CD8-positive, alpha-beta memory T cell (primary cell): Measurements from ENCODE around the gene MINDY4. TPM values are rescaled to one million over a fixed set of nuclear protein-coding genes. Genes with fewer than 3 reads are reported as not detected.
A peak's percentile ranks its signal among the peaks of the same experiment; 100 is the strongest.

ENCODE experiments used
- CTCF ChIA-PET: fragments of 350-600 bp; sonication (Branson Sonifier 250); formaldehyde crosslinking; loops from one replicate; lab custom pipeline; 2021; ENCODE audit warnings: antibody characterized with exemption; lab: Charles Lee
- POLR2A ChIA-PET: fragments of 350-600 bp; sonication (Branson Sonifier 250); formaldehyde crosslinking; loops from one replicate; lab custom pipeline; 2021; ENCODE audit warnings: antibody characterized with exemption; lab: Charles Lee
- DNase-seq, 5 donors: peaks; one replicate each; pipeline versions ENCODE4 v3.0.0 to v3.0.0-alpha.2; 2020 to 2022; ENCODE audit warnings: mixed read lengths in 1 of 5
- H3K27ac ChIP-seq: one replicate; pipeline ENCODE4 v1.7.0; 2013; ENCODE audit warnings: low read depth, mild to moderate bottlenecking, low read length, moderate library complexity
- H3K27me3 ChIP-seq: 2 replicates; pipeline ENCODE4 v1.7.0; 2013; ENCODE audit warnings: low read length, mild to moderate bottlenecking; ENCODE audit not compliant: insufficient read depth, poor library complexity, severe bottlenecking
- H3K36me3 ChIP-seq: 2 replicates; pipeline ENCODE4 v1.7.0; 2013; ENCODE audit warnings: mild to moderate bottlenecking, low read length, moderate library complexity; ENCODE audit not compliant: insufficient read depth
- H3K4me1 ChIP-seq: 2 replicates; pipeline ENCODE4 v1.7.0; 2013; ENCODE audit warnings: mild to moderate bottlenecking, low read length, moderate library complexity; ENCODE audit not compliant: insufficient read depth
- H3K4me3 ChIP-seq: 2 replicates; pipeline ENCODE4 v1.7.0; 2013; ENCODE audit warnings: mild to moderate bottlenecking, low read length
- H3K9me3 ChIP-seq: 2 replicates; pipeline ENCODE4 v1.7.0; 2013; ENCODE audit warnings: mild to moderate bottlenecking, low read length
- H3K27ac Mint-ChIP-seq, 8 donors: one replicate each; pipeline ENCODE4 v1.8.0; 2020 to 2021; ENCODE audit warnings: mixed read lengths in 8 of 8, mild to moderate bottlenecking in 6 of 8, inconsistent platforms in 3 of 8, moderate library complexity in 3 of 8
- H3K27me3 Mint-ChIP-seq, 2 donors: one replicate each; pipeline ENCODE4 v1.8.0; 2020 to 2021; ENCODE audit warnings: mixed read lengths in 2 of 2, mild to moderate bottlenecking in 1 of 2, moderate library complexity in 1 of 2
- H3K36me3 Mint-ChIP-seq, 3 donors: one replicate each; pipeline ENCODE4 v1.8.0; 2020 to 2021; ENCODE audit warnings: mixed read lengths in 3 of 3, inconsistent platforms in 1 of 3, mild to moderate bottlenecking in 1 of 3
- H3K4me1 Mint-ChIP-seq, 3 donors: one replicate each; pipeline ENCODE4 v1.8.0; 2020 to 2021; ENCODE audit warnings: mixed read lengths in 3 of 3, inconsistent platforms in 1 of 3, mild to moderate bottlenecking in 1 of 3
- H3K4me3 Mint-ChIP-seq, 7 donors: one replicate each; pipeline ENCODE4 v1.8.0; 2020 to 2021; ENCODE audit warnings: mixed read lengths in 7 of 7, mild to moderate bottlenecking in 6 of 7, moderate library complexity in 4 of 7, inconsistent platforms in 2 of 7
- H3K9me3 Mint-ChIP-seq, 5 donors: one replicate each; pipeline ENCODE4 v1.8.0; 2020 to 2022; ENCODE audit warnings: mixed read lengths in 5 of 5, mild to moderate bottlenecking in 3 of 5, moderate library complexity in 2 of 5, inconsistent platforms in 1 of 5
- polyA plus RNA-seq: library from polyadenylated mRNA; unstranded; fragments of 300-500 nt; fragmentation: Illumina TruSeq; gene quantifications from one replicate; pipeline ENCODE4 v1.2.3, GENCODE V29; 2021
- total RNA-seq, 2 experiments: library from RNA; stranded (reverse); gene quantifications; one replicate each; pipeline ENCODE4 v1.2.3, GENCODE V29; 2021

The MINDY4 gene
- total and polyA plus RNA-seq, 3 experiments from 2014 or later: 1.0 to 2.6 (median 2.4) TPM

DNA sequence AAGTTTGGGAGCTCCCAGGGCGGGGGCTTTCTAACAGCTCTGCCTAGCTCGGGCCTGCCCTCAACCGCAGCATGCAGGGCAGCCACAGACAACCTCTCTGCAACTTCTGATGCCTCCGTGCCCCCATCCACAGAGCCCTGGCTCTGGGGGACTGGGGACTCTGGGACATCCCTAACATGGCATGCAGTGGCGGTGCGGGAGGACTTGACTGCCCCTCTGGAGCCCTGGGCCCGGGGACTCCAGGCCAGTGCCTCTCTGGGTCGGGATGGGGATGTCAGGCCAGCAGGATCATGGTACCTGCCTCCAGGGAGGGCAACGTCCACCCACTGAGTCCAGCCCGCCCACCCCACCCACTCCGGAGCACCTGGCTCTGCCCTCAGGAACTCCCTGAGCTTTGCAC is 139.9 kb downstream of the MINDY4 start:
- CTCF ChIA-PET: no interaction called here
- H3K27me3 Mint-ChIP-seq: no peaks in the 10 kb centered on the region

DNA sequence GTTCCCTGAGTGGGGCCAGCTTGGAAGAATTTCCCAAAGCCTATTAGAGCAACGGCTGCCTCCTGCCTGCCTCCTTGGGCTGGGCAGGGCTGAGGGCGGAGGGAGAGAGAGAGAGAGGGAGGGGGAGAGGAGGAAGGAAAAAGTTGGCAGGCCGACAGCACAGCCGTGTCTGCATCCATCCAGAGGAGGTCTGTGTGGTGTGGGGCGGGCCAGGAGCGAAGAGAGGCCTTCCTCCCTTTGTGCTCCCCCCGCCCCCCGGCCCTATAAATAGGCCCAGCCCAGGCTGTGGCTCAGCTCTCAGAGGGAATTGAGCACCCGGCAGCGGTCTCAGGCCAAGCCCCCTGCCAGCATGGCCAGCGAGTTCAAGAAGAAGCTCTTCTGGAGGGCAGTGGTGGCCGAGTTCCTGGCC is 140.3 kb downstream of the MINDY4 start, which contains the start of gene AQP1:
Gene AQP1, plus strand, starts transcription at position 293 of the 409 bp plus-strand sequence. Its CDS starts 57 bp downstream, at position 350.
- no peak for DNase-seq
- no peaks in the 10 kb centered on the region for H3K4me1 ChIP-seq
- H3K27ac ChIP-seq: no peak within 1 kb of the TSS
- H3K4me3 ChIP-seq: no peak within 1 kb of the TSS
- H3K36me3 Mint-ChIP-seq: no peaks in the 10 kb centered on the region
- ChIA-PET POLR2A (no interaction called here), CTCF (no interaction called here)
- H3K4me1 Mint-ChIP-seq: no peaks in the 10 kb centered on the region
- no peaks in the 10 kb centered on the region for H3K9me3 ChIP-seq
- no peaks in the 10 kb centered on the region for H3K36me3 ChIP-seq
- no peaks in the 10 kb centered on the region for H3K27me3 Mint-ChIP-seq
- H3K27me3 ChIP-seq: no peaks in the 10 kb centered on the region
- no peaks in the 10 kb centered on the region for H3K9me3 Mint-ChIP-seq
- H3K4me3 Mint-ChIP-seq: no peak within 1 kb of the TSS
- H3K27ac Mint-ChIP-seq: peak within 1 kb of the TSS in 1 of 8 donors; percentile 19

More for the DNA sequence above, 139.9 kb downstream of the MINDY4 start:
- POLR2A ChIA-PET: no interaction called here
- no peaks in the 10 kb centered on the region for H3K9me3 ChIP-seq
- peak overlapping the region in 1 of 8 donors; percentile 19 for H3K27ac Mint-ChIP-seq
- H3K27ac ChIP-seq: no peak overlapping the region
- no peak overlapping the region for H3K4me3 ChIP-seq
- H3K27me3 ChIP-seq: no peaks in the 10 kb centered on the region
- H3K4me3 Mint-ChIP-seq: no peak overlapping the region
- no peaks in the 10 kb centered on the region for H3K36me3 ChIP-seq
- H3K4me1 ChIP-seq: no peaks in the 10 kb centered on the region
- DNase-seq: no peak
- H3K4me1 Mint-ChIP-seq: no peaks in the 10 kb centered on the region
- no peaks in the 10 kb centered on the region for H3K9me3 Mint-ChIP-seq
- H3K36me3 Mint-ChIP-seq: no peaks in the 10 kb centered on the region

DNA sequence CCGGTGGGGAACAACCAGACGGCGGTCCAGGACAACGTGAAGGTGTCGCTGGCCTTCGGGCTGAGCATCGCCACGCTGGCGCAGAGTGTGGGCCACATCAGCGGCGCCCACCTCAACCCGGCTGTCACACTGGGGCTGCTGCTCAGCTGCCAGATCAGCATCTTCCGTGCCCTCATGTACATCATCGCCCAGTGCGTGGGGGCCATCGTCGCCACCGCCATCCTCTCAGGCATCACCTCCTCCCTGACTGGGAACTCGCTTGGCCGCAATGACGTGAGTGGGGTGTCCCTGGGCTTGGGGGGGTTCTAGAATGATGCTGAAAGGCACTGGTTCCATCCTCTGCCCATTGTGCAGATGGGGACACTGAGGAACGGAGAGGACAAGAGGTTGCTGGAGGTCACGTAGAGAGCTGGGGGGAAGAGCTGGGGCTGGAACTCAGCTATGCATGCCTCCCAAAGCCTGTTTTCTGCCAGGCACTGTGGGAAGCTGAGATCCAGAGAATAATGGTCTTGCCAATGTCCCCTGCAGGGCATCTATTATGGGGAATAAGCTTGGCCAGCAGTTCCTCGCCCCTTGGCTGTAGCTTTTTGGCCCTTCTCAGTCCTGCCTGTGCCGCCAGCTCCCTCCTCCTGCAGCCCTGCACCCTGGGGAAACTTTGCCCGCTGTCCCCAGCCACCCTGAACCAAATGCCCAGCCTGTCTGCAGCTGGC is 141.0 kb downstream of the MINDY4 start:
- H3K4me1 ChIP-seq: no peaks in the 10 kb centered on the region
- no peak for DNase-seq
- Mint-ChIP-seq H3K36me3 (no peaks in the 10 kb centered on the region), H3K4me1 (no peaks in the 10 kb centered on the region), H3K27ac (no peak overlapping the region), H3K4me3 (no peak overlapping the region), H3K9me3 (no peaks in the 10 kb centered on the region), H3K27me3 (no peaks in the 10 kb centered on the region)
- no peak overlapping the region for H3K27ac ChIP-seq
- POLR2A ChIA-PET: no interaction called here
- CTCF ChIA-PET: no interaction called here
- H3K9me3 ChIP-seq: no peaks in the 10 kb centered on the region
- no peaks in the 10 kb centered on the region for H3K27me3 ChIP-seq
- H3K4me3 ChIP-seq: no peak overlapping the region
- H3K36me3 ChIP-seq: no peaks in the 10 kb centered on the region

- ChIA-PET POLR2A (no interaction called here), CTCF (no interaction called here)
- no peaks in the 10 kb centered on the region for H3K9me3 Mint-ChIP-seq
- Histone ChIP-seq H3K9me3 (no peaks in the 10 kb centered on the region), H3K36me3 (no peaks in the 10 kb centered on the region), H3K4me3 (no peak overlapping the region), H3K27me3 (no peaks in the 10 kb centered on the region), H3K4me1 (no peaks in the 10 kb centered on the region), H3K27ac (no peak overlapping the region)
- H3K4me1 Mint-ChIP-seq: no peaks in the 10 kb centered on the region
- peak overlapping the region in 1 of 7 donors; percentile 44 for H3K4me3 Mint-ChIP-seq
- H3K36me3 Mint-ChIP-seq: no peaks in the 10 kb centered on the region
- H3K27me3 Mint-ChIP-seq: no peaks in the 10 kb centered on the region
- H3K27ac Mint-ChIP-seq: peak overlapping the region in 1 of 8 donors; percentile 43
- DNase-seq: no peak
These were observed 141.4 kb downstream of the MINDY4 start for GRCh38 chr7:30912731-30912985.

DNA sequence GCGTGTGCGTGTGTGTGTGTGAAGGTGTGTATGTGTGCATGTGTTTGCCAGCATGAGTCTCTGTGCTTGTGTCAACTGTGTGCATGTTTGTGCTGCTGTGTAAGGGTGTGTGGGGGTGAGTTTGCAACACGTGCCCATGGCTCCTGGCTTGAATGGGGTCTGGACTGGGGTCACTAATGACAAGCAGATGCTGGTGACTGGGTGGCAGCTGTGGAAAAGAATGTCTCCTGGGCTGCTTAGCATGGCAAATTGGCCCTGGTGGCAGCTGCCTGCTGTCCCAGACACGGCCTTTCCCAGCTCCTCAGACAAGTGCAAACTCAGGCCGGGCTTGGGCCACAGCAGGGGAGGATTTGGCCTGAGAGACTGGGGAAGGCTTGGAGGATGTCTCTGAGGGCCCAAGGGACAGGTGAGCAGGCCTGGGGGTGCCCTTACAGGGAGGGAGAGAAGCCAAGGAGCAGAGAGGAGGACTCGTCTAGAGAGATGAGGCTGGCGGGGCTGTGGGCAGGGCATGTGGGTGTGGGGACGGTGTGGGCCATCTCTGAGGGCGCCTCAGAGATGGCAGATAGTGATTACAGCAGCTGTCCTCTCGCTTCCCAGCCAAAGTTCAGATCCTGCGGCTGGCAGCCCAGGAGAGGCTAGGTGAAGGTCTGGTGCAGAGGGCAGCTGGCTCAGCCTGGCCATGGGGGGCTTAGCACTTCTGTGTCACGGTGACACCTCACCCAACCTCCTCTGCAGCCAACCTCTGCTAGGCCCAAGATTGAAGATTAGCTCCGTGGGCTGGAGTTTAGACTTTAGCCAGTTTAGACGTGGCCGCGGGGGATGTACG is 142.0 kb downstream of the MINDY4 start:
- H3K4me1 Mint-ChIP-seq: no peaks in the 10 kb centered on the region
- CTCF ChIA-PET: no interaction called here
- no peaks in the 10 kb centered on the region for H3K9me3 Mint-ChIP-seq
- H3K27me3 Mint-ChIP-seq: no peaks in the 10 kb centered on the region
- H3K4me3 ChIP-seq: no peak overlapping the region
- peak overlapping the region in 1 of 7 donors; percentile 44 for H3K4me3 Mint-ChIP-seq
- H3K4me1 ChIP-seq: no peaks in the 10 kb centered on the region
- H3K9me3 ChIP-seq: no peaks in the 10 kb centered on the region
- H3K36me3 Mint-ChIP-seq: no peaks in the 10 kb centered on the region
- no peaks in the 10 kb centered on the region for H3K36me3 ChIP-seq
- H3K27me3 ChIP-seq: no peaks in the 10 kb centered on the region
- no peak overlapping the region for H3K27ac ChIP-seq
- no peak for DNase-seq
- peak overlapping the region in 1 of 8 donors; percentile 43 for H3K27ac Mint-ChIP-seq
- POLR2A ChIA-PET: no interaction called here

- Mint-ChIP-seq H3K27me3 (peaks cover 0 to under 1% of the 10 kb centered on the region in 2 donors), H3K4me3 (peak overlapping the region in 1 of 7 donors; percentile 79), H3K9me3 (no peaks in the 10 kb centered on the region), H3K27ac (no peak overlapping the region), H3K36me3 (no peaks in the 10 kb centered on the region), H3K4me1 (no peaks in the 10 kb centered on the region)
- H3K27me3 ChIP-seq: no peaks in the 10 kb centered on the region
- no peak for DNase-seq
- H3K27ac ChIP-seq: no peak overlapping the region
- CTCF ChIA-PET: no interaction called here
- no peaks in the 10 kb centered on the region for H3K4me1 ChIP-seq
- no peak overlapping the region for H3K4me3 ChIP-seq
- POLR2A ChIA-PET: no interaction called here
- H3K9me3 ChIP-seq: no peaks in the 10 kb centered on the region
- no peaks in the 10 kb centered on the region for H3K36me3 ChIP-seq
These were observed 142.8 kb downstream of the MINDY4 start for GRCh38 chr7:30913821-30914515.

- Mint-ChIP-seq H3K27ac (no peak overlapping the region), H3K4me1 (no peaks in the 10 kb centered on the region), H3K9me3 (no peaks in the 10 kb centered on the region), H3K27me3 (peaks cover 0 to 2% of the 10 kb centered on the region in 2 donors), H3K36me3 (no peaks in the 10 kb centered on the region), H3K4me3 (no peak overlapping the region)
- no peak for DNase-seq
- no peak overlapping the region for H3K4me3 ChIP-seq
- H3K27me3 ChIP-seq: no peaks in the 10 kb centered on the region
- H3K4me1 ChIP-seq: no peaks in the 10 kb centered on the region
- H3K36me3 ChIP-seq: no peaks in the 10 kb centered on the region
- no peaks in the 10 kb centered on the region for H3K9me3 ChIP-seq
- H3K27ac ChIP-seq: no peak overlapping the region
- POLR2A ChIA-PET: no interaction called here
- CTCF ChIA-PET: no interaction called here
These were observed 143.4 kb downstream of the MINDY4 start for GRCh38 chr7:30914596-30914995.

DNA sequence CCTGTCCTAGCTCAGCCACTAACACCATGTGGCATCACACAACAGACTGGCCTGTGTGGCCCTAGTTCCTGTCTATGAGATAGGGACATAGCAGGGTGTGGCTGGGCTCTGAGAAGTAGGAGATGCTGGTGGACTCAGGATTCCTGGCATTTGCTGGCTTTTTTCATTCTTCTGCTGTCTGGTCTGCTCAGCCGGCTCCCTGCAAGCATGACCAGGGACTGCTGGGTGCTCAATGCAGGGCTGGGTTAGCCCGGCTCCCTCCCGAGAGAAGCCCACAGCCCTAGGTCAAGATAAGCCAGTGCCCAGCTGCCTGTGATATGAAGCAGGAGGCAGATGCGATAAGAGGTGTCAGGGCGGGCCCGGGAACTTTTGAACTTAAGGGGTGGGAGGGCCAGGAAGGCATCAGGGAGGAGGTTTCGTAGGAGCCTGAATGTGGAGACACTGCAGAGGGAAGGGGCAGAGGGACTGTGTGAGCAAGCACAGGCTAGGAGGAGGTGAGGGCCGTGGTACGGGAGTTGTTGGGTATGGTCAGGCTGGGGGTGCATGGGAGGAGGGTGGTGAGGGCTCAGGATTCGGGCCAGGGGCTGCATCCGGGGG is 143.9 kb downstream of the MINDY4 start:
- Mint-ChIP-seq H3K27ac (no peak overlapping the region), H3K4me1 (no peaks in the 10 kb centered on the region), H3K4me3 (no peak overlapping the region), H3K36me3 (no peaks in the 10 kb centered on the region), H3K27me3 (peaks cover 0 to 2% of the 10 kb centered on the region in 2 donors), H3K9me3 (no peaks in the 10 kb centered on the region)
- H3K4me3 ChIP-seq: no peak overlapping the region
- CTCF ChIA-PET: no interaction called here
- no peaks in the 10 kb centered on the region for H3K27me3 ChIP-seq
- peak overlapping the region; percentile 31 for H3K27ac ChIP-seq
- no peaks in the 10 kb centered on the region for H3K9me3 ChIP-seq
- H3K4me1 ChIP-seq: no peaks in the 10 kb centered on the region
- no peaks in the 10 kb centered on the region for H3K36me3 ChIP-seq
- no peak for DNase-seq
- POLR2A ChIA-PET: no interaction called here
